GM12875 (cell line): ENCODE results near the gene MIGA2.
A peak's percentile ranks its signal among the peaks of the same experiment; 100 is the strongest.
"Not testable (repeated sequence)": the region's sequence is repeated elsewhere in the genome, so short reads cannot be mapped to it uniquely, and the experiment has no call there.

ENCODE experiments used
- H3K4me3 ChIP-seq: one replicate; pipeline ENCODE4 v1.5.1; 2011; ENCODE audit warnings: low read depth, low read length, control low read depth
- CTCF ChIP-seq: IDR thresholded peaks from 2 replicates; pipeline ENCODE4 v1.5.1; 2011; ENCODE audit warnings: low read depth, mild to moderate bottlenecking, control low read depth, inconsistent platforms, low read length, moderate library complexity, borderline replicate concordance; ENCODE audit not compliant: insufficient read depth

Gene MIGA2

GRCh38 chr9:128999581-129000206, 36.7 kb upstream of the MIGA2 start:
- no peak for TF ChIP-seq CTCF
- H3K4me3 ChIP-seq, result no peak overlapping the region

- no peak for TF ChIP-seq CTCF
- no peak overlapping the region for H3K4me3 ChIP-seq
Measured at GRCh38 chr9:129001504-129002325, 34.7 kb upstream of the MIGA2 start.

- no peak overlapping the region for H3K4me3 ChIP-seq
- no peak for TF ChIP-seq CTCF
Measured at GRCh38 chr9:129002992-129003391, 33.4 kb upstream of the MIGA2 start.

GRCh38 chr9:129004173-129004572, 32.3 kb upstream of the MIGA2 start:
- H3K4me3 ChIP-seq, result not testable (repeated sequence)

- TF ChIP-seq CTCF, result no peak
- H3K4me3 ChIP-seq, result no peak overlapping the region
Measured at GRCh38 chr9:129005336-129005997, 31.0 kb upstream of the MIGA2 start.

- H3K4me3 ChIP-seq, result no peak overlapping the region
- peak; percentile 86 for TF ChIP-seq CTCF
Measured at GRCh38 chr9:129006328-129007034, 29.9 kb upstream of the MIGA2 start.
